ENCODE measurements around the gene FOXP1. TPM values are rescaled to one million over a fixed set of nuclear protein-coding genes. Genes with fewer than 3 reads are reported as not detected.

FOXP1 gene
- total RNA-seq, 1 experiment from 2014 or later: 2.9 TPM

DNA sequence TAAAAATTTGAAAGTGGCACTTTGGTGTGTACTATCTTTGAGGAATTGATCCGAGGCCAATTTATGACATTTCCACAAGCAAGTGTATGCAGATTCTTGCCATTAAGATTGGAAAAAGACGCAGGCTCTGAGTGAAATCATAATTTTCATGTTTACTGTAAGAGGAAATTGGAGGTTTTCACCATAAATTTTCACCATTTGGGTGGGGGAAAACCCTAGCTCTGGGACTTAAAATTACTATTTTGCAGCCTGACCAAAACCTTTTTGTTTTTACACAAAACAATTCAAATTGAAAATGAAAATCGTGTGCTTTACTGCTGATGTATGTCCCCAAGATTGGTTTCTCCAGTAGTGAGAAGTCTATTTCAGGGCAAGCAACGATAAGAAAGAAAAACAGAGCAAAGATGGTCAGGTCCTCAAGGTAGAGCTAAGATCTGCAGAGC is 282.6 kb downstream of the FOXP1 start:
- Histone ChIP-seq H3K27me3 (ENCODE audit: control insufficient read depth, insufficient read depth, low read length) (no peaks in the 10 kb centered on the region), H3K36me3 (ENCODE audit: control insufficient read depth, insufficient read depth, low read length) (no peaks in the 10 kb centered on the region), H3K9me3 (ENCODE audit: control insufficient read depth, insufficient read depth, low read depth, low read length) (no peaks in the 10 kb centered on the region), H3K4me3 (ENCODE audit: low read depth in 2 of 2, low read length in 2 of 2) (no peak overlapping the region), H3K4me1 (ENCODE audit: control insufficient read depth, insufficient read depth, low read length) (no peaks in the 10 kb centered on the region), H3K27ac (ENCODE audit: low read length) (no peak overlapping the region)
- CTCF ChIA-PET: no interaction called here
- intact Hi-C loops (cut with micrococcal nuclease; ENCODE audit: unreplicated experiment): no loop called here
- POLR2A ChIA-PET: no interaction called here
- no peak for TF ChIP-seq POLR2AphosphoS5 (IDR thresholded peaks at IDR 0.05; ENCODE audit: low read depth, low read length)
- TF ChIP-seq TCF7L2 (IDR thresholded peaks at IDR 0.05; ENCODE audit: low read depth, low read length): no peak
- TF ChIP-seq, protein P1, sequence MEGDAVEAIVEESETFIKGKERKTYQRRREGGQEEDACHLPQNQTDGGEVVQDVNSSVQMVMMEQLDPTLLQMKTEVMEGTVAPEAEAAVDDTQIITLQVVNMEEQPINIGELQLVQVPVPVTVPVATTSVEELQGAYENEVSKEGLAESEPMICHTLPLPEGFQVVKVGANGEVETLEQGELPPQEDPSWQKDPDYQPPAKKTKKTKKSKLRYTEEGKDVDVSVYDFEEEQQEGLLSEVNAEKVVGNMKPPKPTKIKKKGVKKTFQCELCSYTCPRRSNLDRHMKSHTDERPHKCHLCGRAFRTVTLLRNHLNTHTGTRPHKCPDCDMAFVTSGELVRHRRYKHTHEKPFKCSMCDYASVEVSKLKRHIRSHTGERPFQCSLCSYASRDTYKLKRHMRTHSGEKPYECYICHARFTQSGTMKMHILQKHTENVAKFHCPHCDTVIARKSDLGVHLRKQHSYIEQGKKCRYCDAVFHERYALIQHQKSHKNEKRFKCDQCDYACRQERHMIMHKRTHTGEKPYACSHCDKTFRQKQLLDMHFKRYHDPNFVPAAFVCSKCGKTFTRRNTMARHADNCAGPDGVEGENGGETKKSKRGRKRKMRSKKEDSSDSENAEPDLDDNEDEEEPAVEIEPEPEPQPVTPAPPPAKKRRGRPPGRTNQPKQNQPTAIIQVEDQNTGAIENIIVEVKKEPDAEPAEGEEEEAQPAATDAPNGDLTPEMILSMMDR (IDR thresholded peaks at IDR 0.05): no peak
- TF ChIP-seq SIN3A (IDR thresholded peaks at IDR 0.05; ENCODE audit: borderline replicate concordance, insufficient read depth, low read depth, low read length): no peak
- TF ChIP-seq, protein P2, sequence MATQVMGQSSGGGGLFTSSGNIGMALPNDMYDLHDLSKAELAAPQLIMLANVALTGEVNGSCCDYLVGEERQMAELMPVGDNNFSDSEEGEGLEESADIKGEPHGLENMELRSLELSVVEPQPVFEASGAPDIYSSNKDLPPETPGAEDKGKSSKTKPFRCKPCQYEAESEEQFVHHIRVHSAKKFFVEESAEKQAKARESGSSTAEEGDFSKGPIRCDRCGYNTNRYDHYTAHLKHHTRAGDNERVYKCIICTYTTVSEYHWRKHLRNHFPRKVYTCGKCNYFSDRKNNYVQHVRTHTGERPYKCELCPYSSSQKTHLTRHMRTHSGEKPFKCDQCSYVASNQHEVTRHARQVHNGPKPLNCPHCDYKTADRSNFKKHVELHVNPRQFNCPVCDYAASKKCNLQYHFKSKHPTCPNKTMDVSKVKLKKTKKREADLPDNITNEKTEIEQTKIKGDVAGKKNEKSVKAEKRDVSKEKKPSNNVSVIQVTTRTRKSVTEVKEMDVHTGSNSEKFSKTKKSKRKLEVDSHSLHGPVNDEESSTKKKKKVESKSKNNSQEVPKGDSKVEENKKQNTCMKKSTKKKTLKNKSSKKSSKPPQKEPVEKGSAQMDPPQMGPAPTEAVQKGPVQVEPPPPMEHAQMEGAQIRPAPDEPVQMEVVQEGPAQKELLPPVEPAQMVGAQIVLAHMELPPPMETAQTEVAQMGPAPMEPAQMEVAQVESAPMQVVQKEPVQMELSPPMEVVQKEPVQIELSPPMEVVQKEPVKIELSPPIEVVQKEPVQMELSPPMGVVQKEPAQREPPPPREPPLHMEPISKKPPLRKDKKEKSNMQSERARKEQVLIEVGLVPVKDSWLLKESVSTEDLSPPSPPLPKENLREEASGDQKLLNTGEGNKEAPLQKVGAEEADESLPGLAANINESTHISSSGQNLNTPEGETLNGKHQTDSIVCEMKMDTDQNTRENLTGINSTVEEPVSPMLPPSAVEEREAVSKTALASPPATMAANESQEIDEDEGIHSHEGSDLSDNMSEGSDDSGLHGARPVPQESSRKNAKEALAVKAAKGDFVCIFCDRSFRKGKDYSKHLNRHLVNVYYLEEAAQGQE (IDR thresholded peaks at IDR 0.05; ENCODE audit: insufficient read depth in 1 of 2, low read depth in 2 of 2, low read length in 1 of 2): no peak
- in situ Hi-C loops (cut with HindIII; ENCODE audit: low pct_unique_long_range_greater_than_20kb, low sequenced_read_pairs): no loop called here
- no TSS peak for BruUV-seq (replicated peaks)
- no peak for ATAC-seq
- DNase-seq (ENCODE audit: low read depth, low spot score): no peak

DNA sequence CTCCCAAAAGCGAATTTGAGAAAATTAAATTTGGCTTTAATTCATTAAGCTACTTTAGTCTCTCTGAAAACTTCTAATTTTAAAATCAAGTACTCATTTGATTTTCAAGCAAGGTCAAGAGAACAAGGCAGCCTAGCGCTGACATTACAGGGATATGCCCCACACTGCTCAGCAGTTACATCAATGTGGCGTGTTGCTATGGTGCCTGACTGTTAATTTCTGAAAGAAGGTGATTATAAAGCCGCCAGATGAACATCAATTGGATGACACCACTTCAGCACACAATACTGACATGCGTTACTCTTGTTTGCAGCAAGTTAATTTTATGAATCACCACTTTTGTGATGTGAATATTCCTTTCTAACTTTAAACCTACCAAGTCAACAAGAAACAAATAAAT is 284.4 kb downstream of the FOXP1 start:
- Histone ChIP-seq H3K27me3 (ENCODE audit: control insufficient read depth, insufficient read depth, low read length) (no peaks in the 10 kb centered on the region), H3K27ac (ENCODE audit: low read length) (no peak overlapping the region), H3K9me3 (ENCODE audit: control insufficient read depth, insufficient read depth, low read depth, low read length) (no peaks in the 10 kb centered on the region), H3K36me3 (ENCODE audit: control insufficient read depth, insufficient read depth, low read length) (no peaks in the 10 kb centered on the region), H3K4me1 (ENCODE audit: control insufficient read depth, insufficient read depth, low read length) (no peaks in the 10 kb centered on the region), H3K4me3 (ENCODE audit: low read depth in 2 of 2, low read length in 2 of 2) (no peak overlapping the region)
- in situ Hi-C loops (cut with HindIII; ENCODE audit: low pct_unique_long_range_greater_than_20kb, low sequenced_read_pairs) (no loop called here), intact Hi-C loops (cut with micrococcal nuclease; ENCODE audit: unreplicated experiment) (no loop called here)
- ChIA-PET POLR2A (no interaction called here), CTCF (no interaction called here)
- DNase-seq (ENCODE audit: low read depth, low spot score): no peak
- no TSS peak for BruUV-seq (replicated peaks)
- TF ChIP-seq, protein P1 (IDR thresholded peaks at IDR 0.05): no peak
- TF ChIP-seq, protein P2 (IDR thresholded peaks at IDR 0.05; ENCODE audit: insufficient read depth in 1 of 2, low read depth in 2 of 2, low read length in 1 of 2): no peak
- no peak for TF ChIP-seq TCF7L2 (IDR thresholded peaks at IDR 0.05; ENCODE audit: low read depth, low read length)
- TF ChIP-seq SIN3A (IDR thresholded peaks at IDR 0.05; ENCODE audit: borderline replicate concordance, insufficient read depth, low read depth, low read length): no peak
- no peak for TF ChIP-seq POLR2AphosphoS5 (IDR thresholded peaks at IDR 0.05; ENCODE audit: low read depth, low read length)
- ATAC-seq: no peak

Data from Panc1 (cell line).